Thyroid gland (tissue), 4 donors: ENCODE results near the gene ASZ1.
"Not testable (repeated sequence)": the region's sequence is repeated elsewhere in the genome, so short reads cannot be mapped to it uniquely, and the experiment has no call there.

Experiments
- POLR2A ChIP-seq, 2 donors: fragments of 450-650 bp; IDR thresholded peaks; one replicate each; pipeline ENCODE4 v1.6.1; 2017; ENCODE audit warnings: antibody characterized with exemption in 2 of 2, mild to moderate bottlenecking in 2 of 2, moderate library complexity in 1 of 2
- TF ChIP-seq, protein P1 (sequence below), 6 experiments: fragments of 200-600 bp in 3 of 6; fragments of 450-650 bp in 3 of 6; sonication (generic) in 3 of 6; IDR thresholded peaks; one replicate each; pipeline ENCODE4 v1.5.1; 2016 to 2019; ENCODE audit warnings: antibody characterized with exemption in 6 of 6, mild to moderate bottlenecking in 2 of 6, inconsistent platforms in 1 of 6, moderate library complexity in 1 of 6

GRCh38 chr7:117414591-117414990 lies 12.7 kb downstream of the ASZ1 start:
- not testable (repeated sequence) for TF ChIP-seq POLR2A (IDR thresholded peaks at IDR 0.05)
- TF ChIP-seq, protein P1, sequence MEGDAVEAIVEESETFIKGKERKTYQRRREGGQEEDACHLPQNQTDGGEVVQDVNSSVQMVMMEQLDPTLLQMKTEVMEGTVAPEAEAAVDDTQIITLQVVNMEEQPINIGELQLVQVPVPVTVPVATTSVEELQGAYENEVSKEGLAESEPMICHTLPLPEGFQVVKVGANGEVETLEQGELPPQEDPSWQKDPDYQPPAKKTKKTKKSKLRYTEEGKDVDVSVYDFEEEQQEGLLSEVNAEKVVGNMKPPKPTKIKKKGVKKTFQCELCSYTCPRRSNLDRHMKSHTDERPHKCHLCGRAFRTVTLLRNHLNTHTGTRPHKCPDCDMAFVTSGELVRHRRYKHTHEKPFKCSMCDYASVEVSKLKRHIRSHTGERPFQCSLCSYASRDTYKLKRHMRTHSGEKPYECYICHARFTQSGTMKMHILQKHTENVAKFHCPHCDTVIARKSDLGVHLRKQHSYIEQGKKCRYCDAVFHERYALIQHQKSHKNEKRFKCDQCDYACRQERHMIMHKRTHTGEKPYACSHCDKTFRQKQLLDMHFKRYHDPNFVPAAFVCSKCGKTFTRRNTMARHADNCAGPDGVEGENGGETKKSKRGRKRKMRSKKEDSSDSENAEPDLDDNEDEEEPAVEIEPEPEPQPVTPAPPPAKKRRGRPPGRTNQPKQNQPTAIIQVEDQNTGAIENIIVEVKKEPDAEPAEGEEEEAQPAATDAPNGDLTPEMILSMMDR (IDR thresholded peaks at IDR 0.05) = not testable (repeated sequence)
